ENCODE results near the gene INSR.

- no peak for TF ChIP-seq CTCF (IDR thresholded peaks at IDR 0.05)
- TF ChIP-seq CEBPB (IDR thresholded peaks at IDR 0.05), result no peak
- TF ChIP-seq EP300 (IDR thresholded peaks at IDR 0.05), result no peak
- no peak for TF ChIP-seq HES2 (IDR thresholded peaks at IDR 0.05)
- TF ChIP-seq KDM5A (IDR thresholded peaks at IDR 0.05), result no peak
- no peak for TF ChIP-seq POLR2A (IDR thresholded peaks at IDR 0.05; ENCODE audit: low read length)
- TF ChIP-seq HOXA7 (CRISPR knock-in tag; IDR thresholded peaks at IDR 0.05), result no peak
- no peak for TF ChIP-seq USF2 (IDR thresholded peaks at IDR 0.05)
These were observed 184.4 kb downstream of the INSR start for GRCh38 chr19:7109678-7110289.

Measured in A549 (cell line).